CD4-positive, CD25-positive, alpha-beta regulatory T cell (primary cell): ENCODE data around the gene ZIC4. TPM values are rescaled to one million over a fixed set of nuclear protein-coding genes. Genes with fewer than 3 reads are reported as not detected.

Experiments used
- ATAC-seq, 2 donors: fragments of 150-1000 bp; cut with Tn5 transposase; one replicate each; pipeline ENCODE4 v1.10.0; 2021; ENCODE audit warnings: low read depth in 2 of 2, moderate number of reproducible peaks in 2 of 2, moderate library complexity in 1 of 2
- DNase-seq, 3 donors: peaks; one replicate each; pipeline versions ENCODE4 v3.0.0 to v3.0.0-alpha.2; 2012 to 2022; ENCODE audit warnings: mixed read lengths in 1 of 3
- H3K27ac ChIP-seq: one replicate; pipeline ENCODE4 v1.7.0; 2013; ENCODE audit warnings: mild to moderate bottlenecking, low read length; ENCODE audit not compliant: insufficient read depth, poor library complexity, severe bottlenecking
- H3K27me3 ChIP-seq: one replicate; pipeline ENCODE4 v1.7.0; 2013; ENCODE audit warnings: low read length; ENCODE audit not compliant: control insufficient read depth, insufficient read depth
- H3K36me3 ChIP-seq: one replicate; pipeline ENCODE4 v1.7.0; 2013; ENCODE audit warnings: mild to moderate bottlenecking, low read length, moderate library complexity; ENCODE audit not compliant: control insufficient read depth, insufficient read depth
- H3K4me1 ChIP-seq: 2 replicates; pipeline ENCODE4 v1.7.0; 2013; ENCODE audit warnings: mild to moderate bottlenecking, low read length; ENCODE audit not compliant: insufficient read depth, control insufficient read depth, poor library complexity, severe bottlenecking
- H3K4me3 ChIP-seq: one replicate; pipeline ENCODE4 v1.7.0; 2013; ENCODE audit warnings: low read depth, mild to moderate bottlenecking, low read length, moderate library complexity
- H3K9me3 ChIP-seq, 2 experiments: 1 replicate in 1 of 2; 2 replicates in 1 of 2; pipeline ENCODE4 v1.7.0; 2013; ENCODE audit warnings: low read length in 2 of 2, mild to moderate bottlenecking in 1 of 2, moderate library complexity in 1 of 2; ENCODE audit not compliant: control insufficient read depth in 2 of 2
- H3K27ac Mint-ChIP-seq, 3 donors: one replicate each; pipeline ENCODE4 v1.8.0; 2020 to 2022; ENCODE audit warnings: mild to moderate bottlenecking in 3 of 3, mixed read lengths in 3 of 3, moderate library complexity in 2 of 3
- H3K27me3 Mint-ChIP-seq: one replicate; pipeline ENCODE4 v1.8.0; 2022; ENCODE audit warnings: mild to moderate bottlenecking, mixed read lengths
- H3K36me3 Mint-ChIP-seq: one replicate; pipeline ENCODE4 v1.8.0; 2020; ENCODE audit warnings: mixed read lengths
- H3K4me1 Mint-ChIP-seq, 4 donors: one replicate each; pipeline ENCODE4 v1.8.0; 2020 to 2022; ENCODE audit warnings: mixed read lengths in 4 of 4, mild to moderate bottlenecking in 1 of 4
- H3K4me3 Mint-ChIP-seq, 4 donors: one replicate each; pipeline ENCODE4 v1.8.0; 2020 to 2022; ENCODE audit warnings: mild to moderate bottlenecking in 4 of 4, mixed read lengths in 4 of 4, moderate library complexity in 3 of 4
- H3K9me3 Mint-ChIP-seq, 7 donors: one replicate each; pipeline ENCODE4 v1.8.0; 2020 to 2022; ENCODE audit warnings: mixed read lengths in 7 of 7, mild to moderate bottlenecking in 3 of 7, moderate library complexity in 2 of 7
- polyA plus RNA-seq, 4 donors: library from polyadenylated mRNA; unstranded; fragments of 300-500 nt; fragmentation: Illumina TruSeq; gene quantifications; one replicate each; pipeline ENCODE4 v1.2.3, GENCODE V29; 2021
- total RNA-seq: library from RNA; stranded (reverse); gene quantifications from one replicate; pipeline ENCODE4 v1.2.3, GENCODE V29; 2022

Gene ZIC4
- total and polyA plus RNA-seq, 5 donors from 2014 or later = not detected

- H3K27me3 ChIP-seq = peaks cover 55% of the 10 kb centered on the region
- H3K4me1 Mint-ChIP-seq = peaks cover 0 to 6% (median 3%) of the 10 kb centered on the region in 4 donors
- H3K4me3 Mint-ChIP-seq = no peak overlapping the region
- peaks cover 7 to 29% of the 10 kb centered on the region in 2 experiments for H3K9me3 ChIP-seq
- H3K27ac ChIP-seq = no peak overlapping the region
- no peaks in the 10 kb centered on the region for H3K36me3 ChIP-seq
- peaks cover 86% of the 10 kb centered on the region for H3K27me3 Mint-ChIP-seq
- no peaks in the 10 kb centered on the region for H3K4me1 ChIP-seq
- no peak overlapping the region for H3K27ac Mint-ChIP-seq
- ATAC-seq (no peak), DNase-seq (no peak)
- H3K4me3 ChIP-seq = no peak overlapping the region
- H3K9me3 Mint-ChIP-seq = peaks cover 1 to 11% (median 5%) of the 10 kb centered on the region in 7 donors
- no peaks in the 10 kb centered on the region for H3K36me3 Mint-ChIP-seq
These were observed 15.0 kb upstream of the ZIC4 start for GRCh38 chr3:147421184-147421912.

DNA sequence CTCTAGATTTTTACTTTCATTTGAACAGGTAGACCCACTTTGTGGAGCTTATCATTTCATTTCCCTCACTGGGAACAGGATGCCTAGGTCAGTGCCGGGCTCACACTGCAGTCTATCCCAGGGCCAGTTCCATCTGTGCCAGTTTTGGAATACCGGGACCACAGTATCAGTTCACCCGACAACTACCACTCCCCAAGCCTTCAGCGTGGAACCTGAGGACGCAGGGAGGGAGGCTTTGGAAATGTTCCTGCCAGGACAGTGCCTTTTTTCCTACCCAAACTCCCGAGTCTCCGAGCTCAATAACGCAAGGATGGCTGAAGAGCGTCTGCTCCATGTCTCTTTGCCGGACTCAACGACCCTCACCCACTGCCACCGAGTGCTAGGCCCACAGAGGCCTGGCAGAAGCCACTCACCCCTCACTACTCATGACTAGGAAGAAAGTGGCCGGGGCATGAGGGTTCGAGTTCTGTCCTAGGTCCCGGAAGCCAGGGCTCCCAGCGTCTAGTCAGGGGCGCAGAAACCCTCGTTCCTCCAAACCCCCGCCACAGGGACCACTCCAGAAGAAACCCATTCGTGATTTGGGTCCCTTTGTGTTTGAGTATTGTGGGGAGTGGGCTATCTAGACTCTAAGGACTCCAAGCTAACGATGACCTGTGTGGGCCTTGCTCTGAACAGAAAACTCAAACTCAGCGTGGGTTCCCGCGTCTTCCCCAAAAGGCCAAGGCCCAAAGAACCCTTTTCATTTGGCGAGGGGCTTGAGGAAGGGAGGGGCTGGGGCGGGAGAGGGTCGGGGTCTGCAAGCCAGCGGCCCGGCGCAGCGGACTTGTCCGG lies 14.2 kb upstream of the ZIC4 start:
- H3K9me3 Mint-ChIP-seq = peaks cover 1 to 11% (median 5%) of the 10 kb centered on the region in 7 donors
- peaks cover 0 to 6% (median 3%) of the 10 kb centered on the region in 4 donors for H3K4me1 Mint-ChIP-seq
- Histone ChIP-seq H3K36me3 (no peaks in the 10 kb centered on the region), H3K27me3 (peaks cover 58% of the 10 kb centered on the region), H3K9me3 (peaks cover 7 to 29% of the 10 kb centered on the region in 2 experiments), H3K27ac (no peak overlapping the region), H3K4me3 (no peak overlapping the region), H3K4me1 (no peaks in the 10 kb centered on the region)
- peaks cover 92% of the 10 kb centered on the region for H3K27me3 Mint-ChIP-seq
- no peak overlapping the region for H3K27ac Mint-ChIP-seq
- no peaks in the 10 kb centered on the region for H3K36me3 Mint-ChIP-seq
- H3K4me3 Mint-ChIP-seq = no peak overlapping the region
- no peak for ATAC-seq
- DNase-seq = no peak

- no peak for ATAC-seq
- H3K4me1 ChIP-seq = no peaks in the 10 kb centered on the region
- H3K27me3 Mint-ChIP-seq = peaks cover 92% of the 10 kb centered on the region
- H3K27me3 ChIP-seq = peaks cover 62% of the 10 kb centered on the region
- H3K36me3 ChIP-seq = no peaks in the 10 kb centered on the region
- no peak overlapping the region for H3K27ac Mint-ChIP-seq
- no peak overlapping the region for H3K4me3 ChIP-seq
- peaks cover 0 to 6% (median 3%) of the 10 kb centered on the region in 4 donors for H3K4me1 Mint-ChIP-seq
- H3K4me3 Mint-ChIP-seq = no peak overlapping the region
- H3K9me3 Mint-ChIP-seq = peaks cover 1 to 16% (median 5%) of the 10 kb centered on the region in 7 donors
- no peak overlapping the region for H3K27ac ChIP-seq
- no peak for DNase-seq
- H3K9me3 ChIP-seq = peaks cover 7 to 29% of the 10 kb centered on the region in 2 experiments
- H3K36me3 Mint-ChIP-seq = no peaks in the 10 kb centered on the region
These were observed 13.5 kb upstream of the ZIC4 start for GRCh38 chr3:147419781-147420224.

DNA sequence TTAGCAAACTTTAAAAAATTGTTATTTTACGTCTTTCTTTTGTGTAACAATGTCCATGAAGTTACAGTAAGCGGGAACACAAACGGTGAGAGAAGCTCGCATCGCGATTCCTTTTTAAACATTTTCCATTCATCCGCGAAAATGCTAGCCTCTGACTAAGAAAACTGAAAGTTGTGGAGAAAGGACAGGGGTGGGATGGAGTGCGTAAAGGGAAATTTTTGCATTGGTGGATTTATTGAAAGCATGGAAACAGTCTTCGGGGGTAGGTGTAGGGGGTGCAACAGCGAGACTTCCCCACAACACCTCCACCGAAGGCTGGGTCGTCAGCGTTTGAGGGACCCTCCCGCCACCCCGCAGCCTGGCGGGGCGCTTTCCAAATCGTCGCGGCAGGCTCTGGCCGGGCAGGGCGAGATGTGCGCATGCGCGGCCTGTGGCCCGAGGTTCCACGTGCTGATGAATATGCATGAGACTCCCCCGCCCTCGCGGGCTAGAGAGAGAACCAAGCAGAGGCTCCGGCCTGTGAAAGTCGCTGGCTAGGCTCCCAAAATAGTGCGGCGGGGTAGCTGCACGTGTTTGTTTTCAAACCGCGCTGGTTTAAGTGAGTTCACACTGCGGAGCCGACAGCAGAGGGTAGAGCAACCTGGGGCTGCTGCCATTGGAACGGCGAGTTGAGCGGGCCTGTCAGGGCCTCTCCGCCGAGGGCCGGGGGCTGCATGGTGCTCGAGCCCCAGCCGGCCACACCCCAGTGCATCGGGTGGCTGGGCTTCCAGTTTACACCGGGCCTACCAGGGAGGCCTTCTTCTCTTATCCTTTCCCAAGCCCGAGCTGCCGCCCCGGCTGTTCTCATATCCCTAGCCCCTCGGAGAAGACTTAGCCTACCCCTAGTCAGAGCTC lies 12.7 kb upstream of the ZIC4 start:
- peaks cover 0 to 6% (median 6%) of the 10 kb centered on the region in 4 donors for H3K4me1 Mint-ChIP-seq
- no peak overlapping the region for H3K27ac ChIP-seq
- no peak overlapping the region for H3K4me3 ChIP-seq
- ATAC-seq = no peak
- peaks cover 13 to 29% of the 10 kb centered on the region in 2 experiments for H3K9me3 ChIP-seq
- peaks cover 66% of the 10 kb centered on the region for H3K27me3 ChIP-seq
- H3K27me3 Mint-ChIP-seq = peaks cover 94% of the 10 kb centered on the region
- H3K36me3 ChIP-seq = no peaks in the 10 kb centered on the region
- no peaks in the 10 kb centered on the region for H3K4me1 ChIP-seq
- no peaks in the 10 kb centered on the region for H3K36me3 Mint-ChIP-seq
- H3K9me3 Mint-ChIP-seq = peaks cover 1 to 21% (median 5%) of the 10 kb centered on the region in 7 donors
- no peak for DNase-seq
- no peak overlapping the region for H3K27ac Mint-ChIP-seq
- peak overlapping the region in 1 of 4 donors; percentile 28 for H3K4me3 Mint-ChIP-seq

DNA sequence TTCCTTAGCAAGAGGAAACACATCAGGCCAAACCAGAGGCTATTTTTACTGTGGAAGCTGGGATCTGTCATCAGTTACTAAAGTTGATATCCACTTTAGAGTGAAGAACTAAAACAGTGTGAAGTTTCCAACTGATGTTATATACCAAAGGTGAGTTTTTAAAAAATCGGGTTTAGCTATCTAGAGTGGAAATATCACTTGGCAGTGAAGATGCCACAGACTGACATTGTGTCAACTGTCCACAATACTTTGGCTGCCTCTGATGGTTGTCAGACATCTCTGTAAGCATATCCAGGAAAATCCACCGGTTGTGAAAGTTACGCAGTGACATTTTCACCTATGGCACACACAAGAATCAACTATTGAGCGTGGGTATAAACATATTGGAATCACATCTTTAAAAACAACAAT lies 12.0 kb upstream of the ZIC4 start:
- ATAC-seq (no peak), DNase-seq (no peak)
- H3K4me3 ChIP-seq = no peak overlapping the region
- no peaks in the 10 kb centered on the region for H3K36me3 Mint-ChIP-seq
- peaks cover 13 to 23% of the 10 kb centered on the region in 2 experiments for H3K9me3 ChIP-seq
- H3K27ac ChIP-seq = no peak overlapping the region
- H3K4me3 Mint-ChIP-seq = peak overlapping the region in 1 of 4 donors; percentile 34
- H3K27ac Mint-ChIP-seq = no peak overlapping the region
- peaks cover 3% of the 10 kb centered on the region for H3K4me1 ChIP-seq
- H3K27me3 ChIP-seq = peaks cover 63% of the 10 kb centered on the region
- no peaks in the 10 kb centered on the region for H3K36me3 ChIP-seq
- peaks cover under 1 to 21% (median 8%) of the 10 kb centered on the region in 7 donors for H3K9me3 Mint-ChIP-seq
- peaks cover 3 to 10% (median 7%) of the 10 kb centered on the region in 4 donors for H3K4me1 Mint-ChIP-seq
- peaks cover 92% of the 10 kb centered on the region for H3K27me3 Mint-ChIP-seq

DNA sequence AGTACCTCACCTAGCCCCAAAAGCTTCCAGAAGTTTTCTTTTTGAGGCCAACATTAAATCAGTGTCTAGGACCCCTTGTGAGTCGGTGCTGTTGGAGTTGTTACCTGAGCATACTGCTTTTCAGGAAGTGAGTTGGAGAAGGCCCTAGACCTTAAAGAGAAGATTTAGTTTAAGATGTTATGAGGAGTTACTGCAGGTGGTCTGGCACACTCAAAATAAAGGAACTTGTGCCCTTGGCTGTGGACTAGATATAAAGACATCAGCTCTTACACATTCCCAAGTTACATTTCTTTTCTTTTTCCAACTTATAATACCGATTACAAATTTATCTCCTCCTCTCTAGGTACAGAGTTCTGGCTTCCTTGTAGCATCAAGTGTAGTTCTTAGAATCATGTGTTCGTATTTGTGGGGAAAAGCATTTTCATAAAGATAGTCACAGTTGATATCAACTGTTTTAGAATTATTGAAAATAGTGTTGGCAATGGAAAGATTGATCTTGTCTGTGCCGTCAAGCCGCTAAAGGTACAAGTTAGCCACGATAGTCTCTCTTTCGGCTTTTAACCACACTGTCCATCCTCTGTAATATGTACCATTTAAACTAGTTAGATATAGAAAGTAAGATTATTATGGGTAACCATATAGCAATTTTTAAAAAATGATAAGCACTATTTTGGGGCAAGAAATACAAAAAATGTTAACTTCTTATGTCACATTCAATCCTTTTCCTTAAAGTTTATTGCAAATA lies 11.4 kb upstream of the ZIC4 start:
- no peak for DNase-seq
- H3K9me3 Mint-ChIP-seq = peaks cover 3 to 21% (median 9%) of the 10 kb centered on the region in 7 donors
- ATAC-seq = no peak
- peaks cover 4 to 15% (median 9%) of the 10 kb centered on the region in 4 donors for H3K4me1 Mint-ChIP-seq
- peaks cover 60% of the 10 kb centered on the region for H3K27me3 ChIP-seq
- H3K4me3 Mint-ChIP-seq = peak overlapping the region in 1 of 4 donors; percentile 34
- peaks cover 91% of the 10 kb centered on the region for H3K27me3 Mint-ChIP-seq
- no peaks in the 10 kb centered on the region for H3K36me3 Mint-ChIP-seq
- no peak overlapping the region for H3K27ac ChIP-seq
- no peaks in the 10 kb centered on the region for H3K36me3 ChIP-seq
- no peak overlapping the region for H3K27ac Mint-ChIP-seq
- peaks cover 8% of the 10 kb centered on the region for H3K4me1 ChIP-seq
- H3K9me3 ChIP-seq = peaks cover 11 to 20% of the 10 kb centered on the region in 2 experiments
- H3K4me3 ChIP-seq = no peak overlapping the region
